Adrenal gland (tissue), 5 donors: ENCODE data around the gene MFAP1.

Experiments
- CTCF ChIP-seq, 6 experiments: fragments of 450-650 bp in 4 of 6; fragments of 200-600 bp in 2 of 6; sonication (generic) in 1 of 6; IDR thresholded peaks; 1 replicate in 5 of 6; 2 replicates in 1 of 6; pipeline versions ENCODE4 v1.5.1 to v1.8.0; 2016 to 2021; ENCODE audit warnings: antibody characterized with exemption in 6 of 6, mild to moderate bottlenecking in 2 of 6, moderate library complexity in 1 of 6
- POLR2A ChIP-seq, 2 donors: fragments of 450-650 bp; IDR thresholded peaks; one replicate each; pipeline ENCODE4 v1.6.1; 2017; ENCODE audit warnings: antibody characterized with exemption in 2 of 2, mild to moderate bottlenecking in 2 of 2, moderate library complexity in 1 of 2
- donor health status: DM: no; HTN: no; CAD: no.

- TF ChIP-seq CTCF (IDR thresholded peaks at IDR 0.05) (no peak), POLR2A (IDR thresholded peaks at IDR 0.05) (no peak)
Observed at GRCh38 chr15:43828061-43828657, 3.7 kb upstream of the MFAP1 start.
